ENCODE data around the gene CSHL1.

Gene CSHL1

GRCh38 chr17:63911041-63911635, at the start of gene CSHL1:
TSS of gene CSHL1 (minus strand) at chr17:63911258. CDS start at chr17:63911196, 62 bp downstream.
- DNase-seq: no peak

GRCh38 chr17:63960430-63960829, 49.4 kb upstream of the CSHL1 start:
- no peak for DNase-seq

- no peak for DNase-seq
These were observed 48.9 kb upstream of the CSHL1 start for GRCh38 chr17:63960006-63960405.

GRCh38 chr17:63956296-63956920, 45.4 kb upstream of the CSHL1 start:
- no peak for DNase-seq

GRCh38 chr17:63955791-63956190, 44.7 kb upstream of the CSHL1 start:
- DNase-seq: no peak

GRCh38 chr17:63955232-63955631, 44.2 kb upstream of the CSHL1 start:
- no peak for DNase-seq

- peak; percentile 49 for DNase-seq
These were observed 43.5 kb upstream of the CSHL1 start for GRCh38 chr17:63954402-63955063.

GRCh38 chr17:63950940-63951907, 40.2 kb upstream of the CSHL1 start:
- peak; percentile 48 for DNase-seq

GRCh38 chr17:63949576-63950250, 38.7 kb upstream of the CSHL1 start:
- DNase-seq: no peak

- no peak for DNase-seq
These were observed 37.5 kb upstream of the CSHL1 start for GRCh38 chr17:63948521-63948920.

- DNase-seq: no peak
These were observed 36.8 kb upstream of the CSHL1 start for GRCh38 chr17:63947711-63948330.

GRCh38 chr17:63946440-63947363, 35.6 kb upstream of the CSHL1 start:
- DNase-seq: peak; percentile 67

- no peak for DNase-seq
These were observed 34.9 kb upstream of the CSHL1 start for GRCh38 chr17:63945784-63946439.

- no peak for DNase-seq
These were observed 33.9 kb upstream of the CSHL1 start for GRCh38 chr17:63944736-63945499.

GRCh38 chr17:63943745-63944144, 32.7 kb upstream of the CSHL1 start:
- no peak for DNase-seq

GRCh38 chr17:63942309-63942985, 31.4 kb upstream of the CSHL1 start:
- DNase-seq: no peak

GRCh38 chr17:63941751-63942150, 30.7 kb upstream of the CSHL1 start:
- no peak for DNase-seq

- no peak for DNase-seq
These were observed 30.1 kb upstream of the CSHL1 start for GRCh38 chr17:63941162-63941561.

GRCh38 chr17:63940584-63940983, 29.5 kb upstream of the CSHL1 start:
- DNase-seq: no peak

All from CD4-positive, alpha-beta T cell treated with Interleukin-17A for 1 hour (primary cell).